ENCODE results near the gene GPR156.

GPR156 gene

GRCh38 chr3:120272286-120272685 is 12.7 kb downstream of the GPR156 start:
- Histone ChIP-seq H3K79me2 (ENCODE audit: low read length) (no peaks in the 10 kb centered on the region), H3K4me2 (ENCODE audit: low read depth, low read length) (no peak overlapping the region), H3K9me3 (replicated peaks; ENCODE audit: insufficient read depth, low read length) (no peaks in the 10 kb centered on the region), H3F3A (ENCODE audit: insufficient read depth, low read length) (no peaks in the 10 kb centered on the region), H3K4me1 (ENCODE audit: low read length) (no peaks in the 10 kb centered on the region), H3K9me2 (replicated peaks; ENCODE audit: insufficient read depth, low read length) (no peaks in the 10 kb centered on the region), H3K27me3 (replicated peaks; ENCODE audit: insufficient read depth, low read length) (no peaks in the 10 kb centered on the region), H3K9ac (ENCODE audit: low read length) (no peak overlapping the region), H3K36me3 (replicated peaks; ENCODE audit: insufficient read depth, low read length) (no peaks in the 10 kb centered on the region; the same call in 1 of the 2 replicates), H4K20me1 (ENCODE audit: insufficient read depth, low read length) (no peaks in the 10 kb centered on the region), H3K27ac (ENCODE audit: low read length) (no peak overlapping the region), H3K4me3 (ENCODE audit: low read length) (no peak overlapping the region), H2AFZ (ENCODE audit: low read length) (no peak overlapping the region)
- no peak for DNase-seq
- TF ChIP-seq EZH2 (optimal IDR thresholded peaks at IDR 0.05; ENCODE audit: low read depth, low read length) (no peak), EZH2phosphoT487 (IDR thresholded peaks at IDR 0.05; ENCODE audit: low read length) (no peak)
- TF ChIP-seq, protein P1, sequence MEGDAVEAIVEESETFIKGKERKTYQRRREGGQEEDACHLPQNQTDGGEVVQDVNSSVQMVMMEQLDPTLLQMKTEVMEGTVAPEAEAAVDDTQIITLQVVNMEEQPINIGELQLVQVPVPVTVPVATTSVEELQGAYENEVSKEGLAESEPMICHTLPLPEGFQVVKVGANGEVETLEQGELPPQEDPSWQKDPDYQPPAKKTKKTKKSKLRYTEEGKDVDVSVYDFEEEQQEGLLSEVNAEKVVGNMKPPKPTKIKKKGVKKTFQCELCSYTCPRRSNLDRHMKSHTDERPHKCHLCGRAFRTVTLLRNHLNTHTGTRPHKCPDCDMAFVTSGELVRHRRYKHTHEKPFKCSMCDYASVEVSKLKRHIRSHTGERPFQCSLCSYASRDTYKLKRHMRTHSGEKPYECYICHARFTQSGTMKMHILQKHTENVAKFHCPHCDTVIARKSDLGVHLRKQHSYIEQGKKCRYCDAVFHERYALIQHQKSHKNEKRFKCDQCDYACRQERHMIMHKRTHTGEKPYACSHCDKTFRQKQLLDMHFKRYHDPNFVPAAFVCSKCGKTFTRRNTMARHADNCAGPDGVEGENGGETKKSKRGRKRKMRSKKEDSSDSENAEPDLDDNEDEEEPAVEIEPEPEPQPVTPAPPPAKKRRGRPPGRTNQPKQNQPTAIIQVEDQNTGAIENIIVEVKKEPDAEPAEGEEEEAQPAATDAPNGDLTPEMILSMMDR (IDR thresholded peaks at IDR 0.05; ENCODE audit: low read length) = no peak

DNA sequence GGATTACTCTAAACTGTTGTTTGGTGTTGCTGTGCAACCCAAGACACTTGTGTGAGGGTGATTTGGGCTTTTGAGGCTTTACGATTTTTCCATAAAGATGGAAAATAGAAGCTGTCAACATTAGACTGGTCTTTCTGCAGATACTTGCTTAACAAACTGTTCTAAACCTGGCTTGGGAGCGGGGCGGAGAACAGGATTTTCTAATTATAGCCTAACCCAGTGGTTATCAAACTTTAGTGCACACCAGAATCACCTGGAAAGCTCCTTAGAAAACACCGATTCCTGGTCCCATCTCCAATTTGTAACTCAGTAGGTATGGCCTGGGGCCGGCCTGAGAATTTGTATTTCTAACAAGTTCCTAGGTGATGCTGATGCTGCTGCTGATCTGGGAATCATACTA is 19.0 kb downstream of the GPR156 start:
- no peak overlapping the region for H3K9ac ChIP-seq (ENCODE audit: low read length)
- DNase-seq = no peak
- no peaks in the 10 kb centered on the region for H3K36me3 ChIP-seq (replicated peaks; ENCODE audit: insufficient read depth, low read length)
- H3K79me2 ChIP-seq (ENCODE audit: low read length) = no peaks in the 10 kb centered on the region
- no peaks in the 10 kb centered on the region for H3F3A ChIP-seq (ENCODE audit: insufficient read depth, low read length)
- no peaks in the 10 kb centered on the region for H3K4me1 ChIP-seq (ENCODE audit: low read length)
- TF ChIP-seq EZH2 (optimal IDR thresholded peaks at IDR 0.05; ENCODE audit: low read depth, low read length) (no peak), EZH2phosphoT487 (IDR thresholded peaks at IDR 0.05; ENCODE audit: low read length) (no peak)
- TF ChIP-seq, protein P1 (IDR thresholded peaks at IDR 0.05; ENCODE audit: low read length) = no peak
- H3K4me3 ChIP-seq (ENCODE audit: low read length) = no peak overlapping the region
- H3K4me2 ChIP-seq (ENCODE audit: low read depth, low read length) = no peak overlapping the region
- no peaks in the 10 kb centered on the region for H3K9me3 ChIP-seq (replicated peaks; ENCODE audit: insufficient read depth, low read length)
- no peaks in the 10 kb centered on the region for H3K9me2 ChIP-seq (replicated peaks; ENCODE audit: insufficient read depth, low read length)
- no peaks in the 10 kb centered on the region for H4K20me1 ChIP-seq (ENCODE audit: insufficient read depth, low read length)
- H2AFZ ChIP-seq (ENCODE audit: low read length) = no peak overlapping the region
- no peaks in the 10 kb centered on the region for H3K27me3 ChIP-seq (replicated peaks; ENCODE audit: insufficient read depth, low read length)
- no peak overlapping the region for H3K27ac ChIP-seq (ENCODE audit: low read length)

DNA sequence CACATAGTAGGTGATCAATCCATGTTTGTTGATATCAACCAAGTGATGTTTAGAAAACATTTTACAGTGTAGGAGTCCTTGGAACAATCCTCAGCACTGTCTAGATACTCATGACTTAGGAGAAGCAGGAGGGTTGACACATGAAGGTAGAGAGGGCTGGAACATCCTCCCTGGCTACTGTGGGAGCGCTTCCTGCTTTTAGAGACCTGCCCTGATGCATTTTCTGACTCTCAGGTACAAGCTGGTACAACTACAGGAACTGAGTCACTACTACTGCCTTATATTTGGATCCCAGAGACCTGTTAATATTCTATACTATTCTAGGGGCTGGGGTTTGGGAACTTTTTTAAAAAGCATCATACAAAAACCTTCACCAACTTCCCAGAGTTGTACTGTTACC is 20.1 kb downstream of the GPR156 start:
- H3K27me3 ChIP-seq (replicated peaks; ENCODE audit: insufficient read depth, low read length) = no peaks in the 10 kb centered on the region

More for the DNA sequence above, 20.1 kb downstream of the GPR156 start:
- Histone ChIP-seq H3K4me3 (ENCODE audit: low read length) (no peak overlapping the region), H3K4me2 (ENCODE audit: low read depth, low read length) (no peak overlapping the region), H2AFZ (ENCODE audit: low read length) (no peak overlapping the region), H3K9ac (ENCODE audit: low read length) (no peak overlapping the region), H3K36me3 (replicated peaks; ENCODE audit: insufficient read depth, low read length) (no peaks in the 10 kb centered on the region), H3K79me2 (ENCODE audit: low read length) (no peaks in the 10 kb centered on the region), H4K20me1 (ENCODE audit: insufficient read depth, low read length) (no peaks in the 10 kb centered on the region), H3K4me1 (ENCODE audit: low read length) (no peaks in the 10 kb centered on the region), H3K9me3 (replicated peaks; ENCODE audit: insufficient read depth, low read length) (no peaks in the 10 kb centered on the region), H3K9me2 (replicated peaks; ENCODE audit: insufficient read depth, low read length) (no peaks in the 10 kb centered on the region), H3F3A (ENCODE audit: insufficient read depth, low read length) (no peaks in the 10 kb centered on the region), H3K27ac (ENCODE audit: low read length) (no peak overlapping the region)
- DNase-seq = no peak
- TF ChIP-seq, protein P1 (IDR thresholded peaks at IDR 0.05; ENCODE audit: low read length) = no peak
- TF ChIP-seq EZH2 (optimal IDR thresholded peaks at IDR 0.05; ENCODE audit: low read depth, low read length) (no peak), EZH2phosphoT487 (IDR thresholded peaks at IDR 0.05; ENCODE audit: low read length) (no peak)

Measured in MM.1S (cell line).